Measurements from ENCODE around the gene GOLGA8K.
"Not testable (repeated sequence)": the region's sequence is repeated elsewhere in the genome, so short reads cannot be mapped to it uniquely, and the experiment has no call there.

The GOLGA8K gene

DNA sequence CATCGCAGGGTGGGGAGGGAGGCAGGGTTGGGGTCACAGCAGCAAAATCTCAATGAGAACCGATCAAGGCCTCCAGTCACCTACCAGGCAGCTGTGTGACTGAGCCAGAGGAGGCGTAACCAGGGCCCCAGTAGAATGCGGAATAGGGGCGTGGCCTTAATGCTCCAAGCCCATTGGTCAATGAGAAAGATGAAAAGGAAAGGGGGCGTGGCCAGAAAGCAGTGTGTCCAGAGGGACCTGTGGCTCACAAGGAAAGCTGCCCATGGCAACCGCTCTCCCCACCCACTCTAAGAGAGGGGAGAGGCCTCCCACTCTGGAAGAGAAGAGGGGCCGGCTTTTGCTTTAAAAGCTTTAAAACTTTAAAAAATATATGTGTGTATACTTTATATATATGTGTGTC is at the start of gene GOLGA8K:
Gene GOLGA8K (minus strand): TSS at position 101 of the 400 bp plus-strand sequence. CDS start 98 bp downstream, at position 3.
- not testable (repeated sequence) for H3K4me3 ChIP-seq (ENCODE audit: low read depth, low read length)

DNA sequence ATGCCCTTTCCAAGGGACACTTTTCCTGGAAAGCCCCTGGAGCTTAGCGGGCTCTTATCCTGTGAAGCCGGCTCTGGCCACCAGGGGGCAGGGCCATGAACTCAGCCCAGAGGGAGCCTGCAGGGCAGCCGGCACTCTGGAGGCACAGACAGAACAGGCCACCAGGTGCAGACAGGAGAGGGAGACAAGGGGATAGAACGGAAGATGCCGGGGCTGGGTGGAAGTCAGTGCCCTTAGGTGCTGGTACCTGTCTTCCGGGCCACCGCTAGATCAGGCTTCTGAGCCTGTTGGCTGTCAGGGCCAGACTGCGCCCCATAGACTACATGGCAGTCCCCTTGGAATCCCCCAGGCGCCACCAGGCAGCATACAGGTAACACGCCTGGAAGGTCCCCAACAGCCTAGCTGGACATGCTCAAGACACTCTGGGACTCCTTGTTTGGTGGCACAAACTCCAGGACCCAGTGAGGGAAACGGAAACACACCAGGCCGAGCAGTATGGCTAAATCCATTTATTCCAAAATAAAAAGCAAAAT is 37.4 kb upstream of the GOLGA8K start:
- H3K4me3 ChIP-seq (ENCODE audit: low read depth, low read length), result not testable (repeated sequence)

DNA sequence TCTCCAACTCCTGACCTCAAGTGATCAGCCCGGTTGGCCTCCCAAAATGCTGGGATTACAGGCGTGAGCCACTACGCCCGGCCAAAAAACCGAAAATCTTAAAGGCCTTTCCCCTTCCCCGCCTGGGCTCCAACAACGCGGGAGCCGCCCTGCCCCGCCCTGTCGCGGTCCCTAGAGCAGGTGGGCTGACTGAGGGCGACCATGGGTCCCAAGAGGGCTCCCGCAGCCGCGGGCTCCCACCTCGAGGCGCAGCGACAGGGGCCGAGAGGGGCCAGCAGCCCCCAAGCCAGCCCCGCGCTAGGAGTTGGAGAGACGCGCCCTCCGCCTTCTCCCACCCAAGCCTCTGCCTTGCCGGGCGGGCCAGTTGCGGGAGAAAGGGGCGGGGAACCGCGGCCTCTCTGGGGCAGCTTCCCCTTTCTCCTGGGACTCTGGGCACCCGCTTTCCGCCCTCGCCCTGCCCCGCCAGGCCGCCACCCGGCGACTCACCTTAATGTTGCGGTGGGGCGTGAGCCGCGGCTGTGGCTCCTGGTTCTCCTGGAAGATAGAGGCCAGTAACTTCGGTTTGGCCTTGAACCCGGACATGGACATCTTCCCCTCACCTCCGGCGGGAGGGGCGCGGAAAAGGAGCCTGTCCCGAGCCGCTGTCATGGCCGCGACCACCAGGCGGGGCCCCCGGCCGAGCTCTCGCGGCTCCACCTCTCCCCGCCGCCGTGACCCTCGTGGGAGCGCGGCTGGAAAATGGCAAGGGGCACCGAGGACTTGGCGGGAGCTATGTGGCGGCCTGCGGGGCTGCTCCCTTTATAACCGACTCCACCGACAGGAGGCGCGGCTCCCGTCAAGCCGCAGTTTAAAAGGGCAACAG is 31.2 kb upstream of the GOLGA8K start:
- H3K4me3 ChIP-seq (ENCODE audit: low read depth, low read length), result not testable (repeated sequence)

- not testable (repeated sequence) for H3K4me3 ChIP-seq (ENCODE audit: low read depth, low read length)
These were observed 24.5 kb upstream of the GOLGA8K start for GRCh38 chr15:32427635-32428034.

GRCh38 chr15:32426511-32426910 is 23.4 kb upstream of the GOLGA8K start:
- not testable (repeated sequence) for H3K4me3 ChIP-seq (ENCODE audit: low read depth, low read length)

GRCh38 chr15:32407903-32408302 is 4.8 kb upstream of the GOLGA8K start:
- not testable (repeated sequence) for H3K4me3 ChIP-seq (ENCODE audit: low read depth, low read length)

DNA sequence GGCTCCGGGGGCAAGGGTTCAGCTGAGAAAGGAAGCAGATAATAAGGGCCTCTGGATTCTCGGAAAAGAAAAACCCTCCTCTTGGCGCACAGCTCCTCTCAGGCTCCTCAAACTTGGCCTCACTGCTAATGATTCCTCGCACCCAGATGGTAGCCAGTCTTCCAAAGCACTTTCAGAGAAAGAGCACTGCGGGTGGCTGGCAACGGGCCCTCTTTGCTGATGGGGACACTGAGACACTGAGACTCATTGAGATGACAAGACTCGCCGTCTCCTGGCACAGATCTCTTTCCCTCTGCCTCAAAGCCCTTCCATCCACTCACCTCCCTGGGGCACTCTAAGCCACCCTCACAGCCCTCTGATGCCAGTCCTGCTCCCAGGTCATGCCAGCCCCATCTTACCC is 6.6 kb downstream of the GOLGA8K start:
- not testable (repeated sequence) for H3K4me3 ChIP-seq (ENCODE audit: low read depth, low read length)

DNA sequence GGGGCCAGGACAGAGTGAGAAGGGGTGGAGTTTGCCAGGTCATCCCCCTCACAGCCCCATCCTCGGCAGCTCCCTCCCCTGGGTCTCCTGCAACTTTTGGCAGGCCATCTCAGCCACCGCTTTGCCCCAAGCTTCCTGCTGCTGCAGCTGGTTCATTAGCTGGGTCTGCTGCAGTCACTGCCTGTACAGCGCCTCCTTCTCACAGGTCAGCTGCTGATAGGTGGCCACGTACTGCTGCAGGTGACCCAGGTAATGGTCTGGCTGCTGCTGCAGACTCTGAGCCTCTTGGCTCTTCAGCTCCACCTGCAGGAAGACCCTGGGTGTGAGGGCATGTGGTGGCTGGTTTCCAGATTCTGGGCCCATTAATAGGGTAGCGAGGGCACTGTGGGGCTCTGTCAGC is 8.3 kb downstream of the GOLGA8K start:
- not testable (repeated sequence) for H3K4me3 ChIP-seq (ENCODE audit: low read depth, low read length)

- not testable (repeated sequence) for H3K4me3 ChIP-seq (ENCODE audit: low read depth, low read length)
These were observed 14.9 kb downstream of the GOLGA8K start for GRCh38 chr15:32388050-32388648.

DNA sequence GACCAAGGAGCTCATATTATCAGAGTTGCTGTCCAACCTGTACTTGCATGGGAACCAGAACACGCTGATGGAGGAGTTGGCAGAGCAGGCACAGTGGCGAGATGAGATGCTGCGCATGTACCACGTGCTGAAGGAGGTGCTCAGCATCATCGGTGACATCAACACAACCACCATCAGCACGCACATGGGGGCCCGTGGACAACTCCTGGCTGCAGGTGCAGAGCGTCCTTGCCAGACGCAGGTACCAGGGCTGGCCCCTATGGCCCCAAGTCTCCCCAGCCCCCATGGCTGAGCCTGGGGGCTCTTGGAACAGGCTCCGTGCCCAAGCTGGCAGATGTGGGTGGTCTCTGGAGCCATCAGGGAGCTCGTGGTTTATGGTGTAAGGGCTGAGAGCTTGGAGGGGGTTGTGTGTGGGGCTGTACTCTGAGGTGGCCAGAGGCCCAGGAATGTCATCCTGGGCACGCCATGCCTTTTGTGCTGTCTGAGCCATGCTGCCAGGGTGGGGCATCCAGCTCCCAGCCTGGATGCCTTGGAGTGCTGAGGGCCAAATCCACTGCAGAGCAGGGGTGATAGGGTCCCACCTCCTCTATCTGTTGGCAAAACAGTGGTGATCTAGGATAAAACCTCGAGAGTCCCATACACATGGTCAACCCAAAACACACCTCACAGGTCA is 17.1 kb downstream of the GOLGA8K start:
- not testable (repeated sequence) for H3K4me3 ChIP-seq (ENCODE audit: low read depth, low read length)

DNA sequence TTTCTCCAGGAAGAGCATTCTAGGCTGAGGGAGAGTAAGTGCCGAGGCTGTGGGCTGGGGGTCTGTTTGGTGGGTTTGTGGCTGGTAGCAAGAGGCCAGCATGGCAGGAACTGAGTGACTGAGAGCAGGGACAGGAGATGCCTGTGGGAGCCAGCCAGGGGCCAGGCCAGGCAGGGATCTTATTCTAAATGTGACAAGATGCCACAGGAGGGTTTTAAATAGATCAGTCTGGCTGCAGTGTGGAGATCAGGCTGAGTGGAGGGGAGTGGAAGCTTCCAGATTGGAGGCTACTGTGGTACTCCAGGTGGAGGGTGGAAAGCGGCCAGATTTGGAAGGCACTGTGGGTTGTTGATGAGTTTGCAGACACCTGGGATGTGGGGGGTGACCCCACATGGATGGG is 28.9 kb downstream of the GOLGA8K start:
- H3K4me3 ChIP-seq (ENCODE audit: low read depth, low read length), result not testable (repeated sequence)

- H3K4me3 ChIP-seq (ENCODE audit: low read depth, low read length), result not testable (repeated sequence)
These were observed 29.4 kb downstream of the GOLGA8K start for GRCh38 chr15:32373707-32374106.

DNA sequence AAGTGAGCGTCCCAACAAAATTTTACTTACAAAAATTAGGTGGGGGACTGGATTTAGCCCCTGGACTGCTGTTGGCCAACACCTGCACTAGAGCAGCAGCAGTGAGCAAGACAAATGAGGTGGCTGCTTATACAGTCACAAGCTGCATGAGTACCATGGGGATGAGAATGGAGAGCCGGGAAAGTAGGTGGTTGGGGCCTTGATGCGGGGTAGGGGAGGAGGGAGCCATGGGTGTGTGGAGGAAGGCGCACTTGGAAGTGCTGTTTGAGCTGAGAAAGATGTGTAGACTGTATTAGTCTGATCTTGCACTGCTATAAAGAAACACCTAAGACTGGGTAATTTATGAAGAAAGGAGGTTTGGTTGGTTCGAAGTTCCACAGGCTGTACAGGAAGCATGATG is 31.0 kb downstream of the GOLGA8K start:
- not testable (repeated sequence) for H3K4me3 ChIP-seq (ENCODE audit: low read depth, low read length)

GRCh38 chr15:32370526-32370925 is 32.6 kb downstream of the GOLGA8K start:
- not testable (repeated sequence) for H3K4me3 ChIP-seq (ENCODE audit: low read depth, low read length)

DNA sequence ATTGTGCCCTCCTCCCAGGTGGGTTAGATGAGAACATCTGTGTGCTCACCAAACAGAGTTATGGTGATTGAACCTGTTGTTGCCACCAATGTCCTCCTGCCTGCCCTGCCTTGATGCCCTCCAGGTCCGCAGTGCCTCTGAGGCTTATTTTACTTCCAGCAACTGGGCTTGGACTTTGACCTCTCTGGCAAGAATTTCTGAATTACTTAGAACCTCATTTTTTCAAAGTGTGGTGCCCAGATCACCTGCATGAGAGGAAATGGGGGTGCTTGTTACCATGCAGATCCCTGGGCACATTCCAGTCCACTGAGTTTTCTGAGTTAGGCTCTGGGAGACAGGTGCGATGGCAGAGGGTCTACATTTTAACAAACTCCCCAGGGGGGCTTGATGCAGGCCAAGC is 33.0 kb downstream of the GOLGA8K start:
- H3K4me3 ChIP-seq (ENCODE audit: low read depth, low read length), result not testable (repeated sequence)

DNA sequence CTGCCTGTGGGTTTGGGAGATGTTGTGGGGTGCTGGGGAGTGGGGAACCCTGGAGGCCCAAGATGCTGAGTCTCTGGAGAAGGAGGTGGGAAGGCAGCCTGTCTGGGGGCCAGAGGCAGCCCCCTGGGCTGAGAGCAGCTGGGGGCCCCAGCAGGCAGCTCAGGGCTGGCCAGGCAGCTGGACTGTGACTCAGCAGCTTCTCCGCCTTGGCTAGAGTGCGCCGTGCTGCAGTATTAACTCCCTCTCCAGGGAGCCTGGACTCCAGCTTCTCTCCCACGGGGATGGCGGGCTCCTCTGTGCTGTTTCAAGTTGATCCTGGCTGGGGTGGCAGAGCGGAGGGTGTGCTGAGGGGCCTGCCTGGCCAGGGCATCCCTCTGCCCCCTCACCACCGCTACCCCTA is 36.6 kb downstream of the GOLGA8K start:
- H3K4me3 ChIP-seq (ENCODE audit: low read depth, low read length), result not testable (repeated sequence)

GRCh38 chr15:32365955-32366354 is 37.1 kb downstream of the GOLGA8K start:
- H3K4me3 ChIP-seq (ENCODE audit: low read depth, low read length), result not testable (repeated sequence)

DNA sequence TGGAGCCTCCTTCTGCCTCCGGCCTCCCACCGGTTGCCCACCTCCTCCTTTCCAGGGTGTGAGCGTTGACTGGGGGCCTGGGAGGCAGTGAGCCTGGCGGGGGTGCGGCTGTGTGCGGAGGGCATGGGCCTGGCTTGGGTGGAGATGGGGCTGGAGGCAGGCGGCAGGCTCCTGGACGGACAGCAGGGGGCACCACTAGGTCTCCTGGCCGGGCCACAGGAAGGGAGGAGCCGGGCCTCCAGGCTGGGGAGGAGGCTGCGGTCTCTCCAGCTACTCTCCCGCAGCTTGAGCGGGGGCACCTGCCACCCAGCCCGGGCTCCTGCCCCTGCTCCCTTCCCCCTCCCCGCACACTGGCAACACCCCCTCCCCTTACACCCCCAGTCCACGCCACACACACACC is 38.1 kb downstream of the GOLGA8K start:
- not testable (repeated sequence) for H3K4me3 ChIP-seq (ENCODE audit: low read depth, low read length)

DNA sequence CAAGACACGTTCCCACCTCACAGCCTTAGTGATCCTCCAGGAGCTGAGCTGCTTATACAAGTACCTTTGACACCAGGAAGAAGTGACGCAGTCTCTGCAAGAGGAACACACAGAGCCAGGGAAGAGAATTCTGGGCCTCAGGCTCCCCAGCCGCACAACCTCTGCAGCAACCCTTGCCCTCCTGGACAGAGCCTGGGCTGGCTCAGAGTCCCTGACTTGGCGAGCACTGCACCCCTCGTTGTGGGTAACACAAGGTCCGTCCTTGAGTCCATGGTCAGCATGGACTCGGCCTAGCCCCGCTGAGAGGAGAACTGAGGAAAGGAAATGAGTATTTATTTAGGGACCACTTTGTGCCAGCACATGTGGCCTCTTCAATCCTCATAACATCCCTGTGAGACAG is 39.6 kb downstream of the GOLGA8K start:
- H3K4me3 ChIP-seq (ENCODE audit: low read depth, low read length), result not testable (repeated sequence)

- not testable (repeated sequence) for H3K4me3 ChIP-seq (ENCODE audit: low read depth, low read length)
These were observed 41.4 kb downstream of the GOLGA8K start for GRCh38 chr15:32361662-32362061.

DNA sequence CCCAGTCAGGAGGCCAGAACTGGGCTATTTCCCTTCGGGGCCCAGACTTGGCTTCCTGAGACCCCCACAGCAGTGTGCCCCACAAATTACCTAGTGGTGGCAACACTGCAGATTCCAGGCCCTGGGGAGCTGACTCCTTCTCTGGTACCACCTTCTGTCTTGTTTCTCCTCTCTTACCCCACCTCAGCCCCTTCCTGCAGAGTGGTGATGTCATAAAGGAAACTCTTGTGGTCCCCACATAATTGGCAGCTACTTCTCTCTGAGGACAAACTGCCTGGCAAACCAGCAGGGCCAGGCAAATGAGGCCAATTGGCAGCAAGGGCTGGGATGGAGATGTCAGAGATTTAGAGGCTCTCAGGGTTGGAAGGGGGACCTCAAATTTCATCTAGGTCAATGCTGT is 44.6 kb downstream of the GOLGA8K start:
- not testable (repeated sequence) for H3K4me3 ChIP-seq (ENCODE audit: low read depth, low read length)
